GM19043 (cell line): ENCODE results near the gene KCNG2.
"Not testable (repeated sequence)": the region's sequence is repeated elsewhere in the genome, so short reads cannot be mapped to it uniquely, and the experiment has no call there.

Source experiments
- ATAC-seq: cut with Tn5 transposase; IDR thresholded peaks from one replicate; pipeline ENCODE4 v1.9.1; 2021; ENCODE audit warnings: low read depth; ENCODE audit not compliant: unreplicated experiment

KCNG2 gene, protein sequence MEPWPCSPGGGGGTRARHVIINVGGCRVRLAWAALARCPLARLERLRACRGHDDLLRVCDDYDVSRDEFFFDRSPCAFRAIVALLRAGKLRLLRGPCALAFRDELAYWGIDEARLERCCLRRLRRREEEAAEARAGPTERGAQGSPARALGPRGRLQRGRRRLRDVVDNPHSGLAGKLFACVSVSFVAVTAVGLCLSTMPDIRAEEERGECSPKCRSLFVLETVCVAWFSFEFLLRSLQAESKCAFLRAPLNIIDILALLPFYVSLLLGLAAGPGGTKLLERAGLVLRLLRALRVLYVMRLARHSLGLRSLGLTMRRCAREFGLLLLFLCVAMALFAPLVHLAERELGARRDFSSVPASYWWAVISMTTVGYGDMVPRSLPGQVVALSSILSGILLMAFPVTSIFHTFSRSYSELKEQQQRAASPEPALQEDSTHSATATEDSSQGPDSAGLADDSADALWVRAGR

GRCh38 chr18:79797518-79798345 is at the start of gene KCNG2:
TSS of gene KCNG2 (plus strand) at chr18:79797938. CDS start at chr18:79863668, 65,730 bp downstream.
- ATAC-seq: no peak

- ATAC-seq: no peak
These were observed 49.2 kb upstream of the KCNG2 start for GRCh38 chr18:79748321-79749180.

DNA sequence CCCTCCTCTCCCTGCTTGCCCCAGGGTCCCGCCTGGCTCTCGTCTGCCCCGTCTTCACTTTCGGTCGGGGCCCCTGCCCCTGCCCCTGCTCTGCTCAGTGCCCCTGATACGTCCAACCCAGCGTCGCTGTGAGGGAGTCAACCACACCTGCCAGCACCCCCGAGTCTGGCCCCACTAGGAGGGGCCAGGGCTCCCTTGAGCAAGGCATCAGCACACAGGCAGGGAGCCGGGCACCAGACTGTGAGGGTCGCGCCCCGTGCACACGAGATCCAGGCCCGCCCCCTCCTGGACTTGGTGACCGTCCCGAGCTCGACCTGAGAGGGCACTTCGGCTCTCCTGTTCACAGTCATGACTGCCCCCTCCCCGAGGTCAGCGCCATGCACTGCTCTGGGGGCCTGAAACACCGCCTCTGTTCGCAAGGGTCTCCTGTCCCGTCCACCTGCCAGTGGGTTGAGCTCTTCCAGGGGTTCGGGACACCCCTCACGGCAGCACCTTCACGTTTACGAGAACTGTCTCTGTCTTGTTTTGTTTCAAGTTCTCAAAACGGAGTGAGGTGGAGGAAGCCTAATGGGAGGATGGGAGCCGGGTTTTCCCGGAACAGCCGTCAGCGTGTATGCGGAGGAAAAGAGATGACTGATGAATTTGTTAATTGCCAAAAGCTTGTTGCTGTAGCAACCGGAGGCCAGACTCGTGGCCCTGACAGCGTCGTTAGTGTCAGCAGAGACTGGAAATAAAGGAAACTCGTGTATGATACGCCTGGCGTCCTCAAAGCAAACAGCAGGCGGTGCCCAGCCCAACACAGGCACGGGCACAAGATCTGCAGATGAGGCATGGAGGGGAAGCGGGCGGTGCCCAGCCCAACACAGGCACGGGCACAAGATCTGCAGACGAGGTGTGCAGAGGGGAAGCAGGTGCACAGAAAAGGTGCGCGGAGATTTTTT is 48.2 kb upstream of the KCNG2 start:
- ATAC-seq: no peak

DNA sequence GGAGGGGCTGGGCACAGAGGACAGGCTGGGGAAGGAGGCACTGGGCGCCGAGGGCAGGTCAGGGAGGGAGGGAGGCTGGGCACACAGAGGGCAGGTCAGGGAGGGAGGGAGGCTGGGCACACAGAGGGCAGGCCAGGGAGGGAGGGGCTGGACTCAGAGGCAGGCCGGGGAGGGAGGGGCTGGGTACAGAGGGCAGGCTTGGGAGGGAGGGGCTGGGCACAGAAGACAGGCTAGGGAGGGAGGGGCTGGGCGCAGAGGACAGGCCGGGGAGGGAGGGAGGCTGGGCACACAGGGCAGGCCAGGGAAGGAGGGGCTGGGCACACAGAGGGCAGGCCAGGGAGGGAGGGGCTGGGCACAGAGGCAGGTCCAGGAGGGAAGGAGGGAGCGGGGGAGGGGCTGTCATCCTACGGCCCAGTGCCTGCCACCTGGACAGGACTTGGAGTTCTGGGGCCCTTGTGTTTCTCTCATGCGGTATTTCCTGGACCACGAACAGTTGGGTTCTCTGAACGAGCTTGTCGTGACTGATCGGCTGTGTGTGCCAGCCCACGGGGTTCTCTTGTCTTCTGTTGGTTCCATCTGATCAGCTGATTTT is 46.7 kb upstream of the KCNG2 start:
- no peak for ATAC-seq

DNA sequence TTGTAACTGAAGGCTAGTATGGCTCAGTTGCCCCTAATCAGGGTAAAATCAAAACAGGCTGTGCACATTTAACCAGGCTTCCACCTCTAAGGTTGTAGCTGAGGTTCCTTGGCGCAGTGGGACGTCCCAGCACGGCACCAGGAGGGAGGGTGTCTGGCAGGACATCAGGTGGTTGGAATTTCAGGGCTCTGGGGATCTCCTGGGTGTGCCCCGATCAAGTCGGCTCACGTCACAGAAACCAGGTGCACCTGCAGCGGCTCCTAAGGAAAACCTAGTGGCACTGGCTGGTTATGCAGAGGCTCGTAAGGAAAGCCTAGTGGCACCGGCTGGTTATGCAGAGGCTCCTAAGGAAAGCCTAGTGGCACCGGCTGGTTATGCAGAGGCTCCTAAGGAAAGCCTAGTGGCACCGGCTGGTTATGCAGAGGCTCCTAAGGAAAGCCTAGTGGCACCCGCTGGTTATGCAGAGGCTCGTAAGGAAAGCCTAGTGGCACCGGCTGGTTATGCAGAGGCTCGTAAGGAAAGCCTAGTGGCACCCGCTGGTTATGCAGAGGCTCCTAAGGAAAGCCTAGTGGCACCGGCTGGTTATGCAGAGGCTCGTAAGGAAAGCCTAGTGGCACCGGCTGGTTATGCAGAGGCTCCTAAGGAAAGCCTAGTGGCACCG is 45.7 kb upstream of the KCNG2 start:
- not testable (repeated sequence) for ATAC-seq

DNA sequence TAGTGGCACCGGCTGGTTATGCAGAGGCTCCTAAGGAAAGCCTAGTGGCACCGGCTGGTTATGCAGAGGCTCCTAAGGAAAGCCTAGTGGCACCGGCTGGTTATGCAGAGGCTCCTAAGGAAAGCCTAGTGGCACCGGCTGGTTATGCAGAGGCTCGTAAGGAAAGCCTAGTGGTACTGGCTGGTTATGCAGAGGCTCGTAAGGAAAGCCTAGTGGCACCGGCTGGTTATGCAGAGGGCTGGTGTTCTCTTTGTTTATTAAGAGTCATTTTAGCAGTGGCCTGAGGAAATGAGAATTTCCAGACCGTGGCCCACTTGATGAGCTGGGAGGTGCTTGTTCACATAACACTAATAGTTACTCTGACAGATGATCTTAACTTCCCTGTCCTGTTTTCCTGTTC is 44.8 kb upstream of the KCNG2 start:
- ATAC-seq: not testable (repeated sequence)

GRCh38 chr18:79753391-79753851 is 44.3 kb upstream of the KCNG2 start:
- ATAC-seq: no peak

DNA sequence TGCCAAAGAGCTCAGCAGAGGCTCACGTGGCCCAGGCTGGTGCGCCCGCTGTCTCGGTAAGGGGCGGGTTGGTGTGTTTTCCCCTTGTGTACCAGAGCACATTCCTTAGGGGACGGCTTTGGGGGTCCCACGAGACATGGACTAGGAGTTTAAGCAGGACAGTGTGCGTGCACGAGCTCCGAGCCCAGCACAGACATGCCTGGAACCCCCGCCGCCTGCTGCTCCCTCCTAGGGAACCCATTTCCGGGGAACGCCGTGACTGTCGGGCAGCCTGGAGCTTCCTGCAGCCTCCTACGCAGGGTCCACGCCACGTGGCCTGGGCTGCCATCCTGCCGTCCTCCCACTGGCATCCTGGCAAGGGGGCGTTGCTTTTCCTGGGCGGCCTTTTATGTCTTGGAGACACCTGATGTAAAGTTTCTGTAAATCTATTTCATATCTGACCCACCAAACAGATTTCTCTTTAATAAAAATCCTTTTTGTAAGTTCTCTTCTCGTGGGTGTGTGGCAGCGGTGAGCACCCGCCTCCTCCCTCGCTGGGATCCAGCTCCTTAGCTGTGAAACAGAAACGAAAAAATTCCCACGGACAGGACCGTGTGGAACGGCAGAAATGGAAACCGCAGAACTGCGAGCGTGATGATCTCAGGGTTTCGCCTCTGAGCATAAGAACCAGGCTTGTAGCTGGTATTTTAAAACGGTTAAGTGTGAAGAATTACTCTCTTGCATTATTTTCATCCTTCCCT is 43.5 kb upstream of the KCNG2 start:
- no peak for ATAC-seq

DNA sequence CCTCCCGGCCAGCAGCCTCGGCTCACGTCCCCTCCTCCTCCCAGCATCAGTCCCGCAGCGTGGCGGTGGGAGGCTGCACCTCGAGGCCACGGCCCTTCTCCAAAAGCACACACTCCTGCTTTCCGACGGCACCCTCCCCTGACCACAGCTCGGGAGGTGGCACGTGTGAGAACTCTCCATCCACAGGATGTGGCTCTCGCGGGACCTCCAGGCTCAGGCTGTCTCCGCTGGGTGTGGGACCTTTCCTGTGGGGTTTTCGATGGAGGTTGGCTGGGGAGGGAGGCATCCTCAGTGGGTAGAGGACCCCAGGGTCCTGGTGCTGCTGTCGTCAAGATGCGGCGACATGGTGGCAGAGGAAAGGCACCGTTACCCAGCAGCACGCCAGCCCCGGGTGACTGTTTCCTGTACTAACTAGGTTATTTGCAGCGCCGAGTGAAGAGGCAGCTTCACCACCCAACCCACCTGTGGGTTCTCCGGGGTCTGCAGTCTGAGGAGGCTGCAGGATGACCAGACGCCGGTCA is 42.8 kb upstream of the KCNG2 start:
- ATAC-seq: no peak

GRCh38 chr18:79755496-79756142 is 42.1 kb upstream of the KCNG2 start:
- no peak for ATAC-seq

GRCh38 chr18:79756143-79756500 is 41.6 kb upstream of the KCNG2 start:
- no peak for ATAC-seq

DNA sequence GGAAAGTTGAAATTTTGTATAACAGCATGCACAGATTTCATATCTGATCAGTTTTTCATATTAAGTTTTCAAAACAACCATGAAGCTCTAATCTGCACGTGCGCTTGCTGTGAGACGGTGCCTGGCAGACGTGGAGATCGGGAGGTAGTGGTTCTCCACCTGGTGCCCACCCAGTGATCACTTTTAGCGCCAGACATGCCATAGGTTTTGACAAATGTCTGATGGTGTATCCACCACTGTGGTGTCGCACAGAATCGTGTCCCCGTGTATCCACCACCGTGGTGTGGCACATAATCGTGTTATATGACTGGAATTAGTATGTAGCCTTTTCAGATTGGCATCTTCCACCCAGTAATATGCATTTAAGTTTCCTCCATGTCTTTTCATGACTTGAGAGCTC is 40.9 kb upstream of the KCNG2 start:
- no peak for ATAC-seq

DNA sequence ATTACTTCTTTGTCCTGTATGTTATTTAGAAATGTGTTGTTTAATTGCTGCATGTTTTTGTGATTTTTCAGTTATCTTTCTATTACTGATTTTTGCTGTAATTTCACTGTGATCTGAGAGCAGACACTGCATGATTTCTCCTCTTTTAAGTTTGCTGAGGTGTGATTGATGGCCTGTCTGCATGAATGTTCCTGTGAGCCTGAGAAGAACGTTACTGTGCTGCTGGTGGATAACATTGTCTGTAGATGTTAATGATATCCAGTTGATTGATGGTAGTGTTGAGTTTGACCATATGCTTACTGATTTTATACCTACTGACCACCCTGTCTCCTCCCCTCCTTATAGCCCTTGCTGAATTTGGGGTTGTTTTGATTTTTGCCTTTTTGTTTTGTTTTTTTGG is 37.4 kb upstream of the KCNG2 start:
- no peak for ATAC-seq

GRCh38 chr18:79760881-79761280 is 36.9 kb upstream of the KCNG2 start:
- ATAC-seq: no peak

GRCh38 chr18:79763407-79763806 is 34.3 kb upstream of the KCNG2 start:
- ATAC-seq: no peak

DNA sequence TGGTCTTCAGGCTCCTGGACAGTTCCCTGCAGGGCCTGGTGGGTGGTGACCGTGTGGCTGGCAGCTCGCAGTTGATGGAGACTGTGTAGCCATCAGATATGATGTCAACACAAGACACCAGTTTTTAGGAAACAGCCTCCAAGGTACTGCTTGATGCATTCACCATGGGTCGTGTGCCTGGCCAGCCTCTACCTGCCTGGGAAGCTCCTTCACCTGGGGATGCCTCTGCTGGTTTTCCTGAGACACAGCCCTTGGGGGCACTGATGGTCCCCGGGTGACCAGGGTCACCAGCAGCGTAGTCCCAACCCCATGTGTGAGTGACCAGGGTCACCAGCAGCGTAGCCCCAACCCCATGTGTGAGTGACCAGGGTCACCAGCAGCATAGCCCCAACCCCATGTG is 33.6 kb upstream of the KCNG2 start:
- no peak for ATAC-seq

DNA sequence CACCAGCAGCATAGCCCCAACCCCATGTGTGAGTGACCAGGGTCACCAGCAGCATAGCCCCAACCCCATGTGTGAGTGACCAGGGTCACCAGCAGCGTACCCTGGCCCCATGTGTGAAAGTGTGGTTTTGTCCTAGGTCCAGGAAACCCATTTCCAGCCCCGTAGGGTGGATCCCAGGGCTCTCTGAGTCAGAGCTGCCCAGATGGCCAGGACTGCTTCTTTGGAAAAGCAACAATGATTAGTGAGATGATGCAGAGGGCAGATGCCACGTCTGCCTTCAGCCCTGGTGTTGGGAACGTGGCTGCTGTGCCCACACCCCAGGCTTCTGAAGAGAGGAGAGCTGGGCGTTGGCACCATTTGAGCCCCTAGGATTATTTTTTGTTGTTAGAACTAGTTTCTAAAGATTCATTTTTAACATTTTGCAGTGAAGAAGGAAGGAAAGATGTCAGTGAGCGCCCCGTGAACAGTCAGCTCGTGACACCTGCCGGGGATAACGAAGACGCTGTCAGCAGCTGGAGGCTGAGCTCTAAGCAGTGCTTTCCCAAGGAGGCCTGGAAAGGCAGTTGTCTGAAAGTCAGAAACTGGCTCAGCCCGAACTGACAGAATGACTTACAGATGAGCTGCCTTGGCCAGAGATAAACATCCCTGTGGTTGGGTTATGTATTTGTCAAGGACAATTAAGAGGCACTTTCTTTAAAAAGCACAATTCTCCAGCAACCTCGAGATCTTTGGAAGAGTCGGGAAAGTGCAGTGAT is 32.1 kb upstream of the KCNG2 start:
- no peak for ATAC-seq
